ENCODE measurements around the gene MYCBP2.

DNA sequence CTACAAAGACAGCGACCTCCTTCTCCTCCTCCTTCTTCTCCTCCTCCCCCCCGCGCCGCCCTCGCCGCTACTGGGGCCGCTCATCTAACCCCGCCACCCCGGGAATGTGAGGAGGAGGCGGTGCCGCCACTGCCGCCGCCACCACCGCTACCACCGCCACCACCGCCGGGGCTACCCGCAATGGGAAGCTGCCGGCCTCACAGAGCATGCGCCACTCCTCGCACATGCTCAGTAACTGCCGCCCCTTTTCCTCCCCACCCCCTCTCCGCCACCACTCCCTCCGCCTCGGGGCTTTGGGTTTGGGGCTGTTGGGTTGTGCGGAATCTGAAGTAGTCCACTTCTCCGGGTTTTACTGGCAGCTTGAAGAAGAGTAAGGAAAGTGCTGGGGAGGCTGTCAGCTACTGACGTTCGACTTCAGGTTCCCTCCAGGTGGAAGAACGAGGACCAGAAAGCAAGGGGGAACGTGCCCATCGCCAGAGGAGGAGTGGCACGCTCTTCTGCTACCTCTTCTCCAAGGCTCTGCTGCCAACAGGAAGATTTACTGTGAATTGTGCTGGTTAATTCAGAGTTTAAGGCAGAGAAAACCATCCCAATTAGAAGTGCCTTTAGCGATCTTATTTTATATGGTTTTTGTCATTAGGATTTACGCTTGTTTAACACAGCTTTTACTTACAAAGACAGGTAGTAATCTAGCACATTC, at the start of gene MYCBP2:
- TF ChIP-seq CTCF (tag by site-specific recombination; IDR thresholded peaks at IDR 0.05) (no peak), ZBTB48 (tag by site-specific recombination; IDR thresholded peaks at IDR 0.05) (peak; percentile 60; the same call in 1 of the 2 replicates), TCF7L2 (IDR thresholded peaks at IDR 0.05; ENCODE audit: borderline replicate concordance, low read depth, low read length) (no peak), GLIS2 (tag by site-specific recombination; IDR thresholded peaks at IDR 0.05) (peak; percentile 19; the same call in 1 of the 2 replicates), ZNF677 (tag by site-specific recombination; IDR thresholded peaks at IDR 0.05) (no peak), ZFP69B (tag by site-specific recombination; IDR thresholded peaks at IDR 0.05) (peak; percentile 29; the same call in 1 of the 2 replicates), ZNF654 (tag by site-specific recombination; IDR thresholded peaks at IDR 0.05; ENCODE audit: low read depth) (no peak), SP2 (tag by site-specific recombination; IDR thresholded peaks at IDR 0.05) (peak; percentile 61), SALL2 (tag by site-specific recombination; IDR thresholded peaks at IDR 0.05; ENCODE audit: borderline replicate concordance) (no peak), ZBTB8A (tag by site-specific recombination; IDR thresholded peaks at IDR 0.05) (peak; percentile 19; the same call in 1 of the 2 replicates)
- TF ChIP-seq, protein P1, sequence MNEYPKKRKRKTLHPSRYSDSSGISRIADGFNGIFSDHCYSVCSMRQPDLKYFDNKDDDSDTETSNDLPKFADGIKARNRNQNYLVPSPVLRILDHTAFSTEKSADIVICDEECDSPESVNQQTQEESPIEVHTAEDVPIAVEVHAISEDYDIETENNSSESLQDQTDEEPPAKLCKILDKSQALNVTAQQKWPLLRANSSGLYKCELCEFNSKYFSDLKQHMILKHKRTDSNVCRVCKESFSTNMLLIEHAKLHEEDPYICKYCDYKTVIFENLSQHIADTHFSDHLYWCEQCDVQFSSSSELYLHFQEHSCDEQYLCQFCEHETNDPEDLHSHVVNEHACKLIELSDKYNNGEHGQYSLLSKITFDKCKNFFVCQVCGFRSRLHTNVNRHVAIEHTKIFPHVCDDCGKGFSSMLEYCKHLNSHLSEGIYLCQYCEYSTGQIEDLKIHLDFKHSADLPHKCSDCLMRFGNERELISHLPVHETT (tag by site-specific recombination; IDR thresholded peaks at IDR 0.05) = peak; percentile 92

Data from HEK293 (cell line).